ENCODE data around the gene ESYT3.

Gene ESYT3, protein sequence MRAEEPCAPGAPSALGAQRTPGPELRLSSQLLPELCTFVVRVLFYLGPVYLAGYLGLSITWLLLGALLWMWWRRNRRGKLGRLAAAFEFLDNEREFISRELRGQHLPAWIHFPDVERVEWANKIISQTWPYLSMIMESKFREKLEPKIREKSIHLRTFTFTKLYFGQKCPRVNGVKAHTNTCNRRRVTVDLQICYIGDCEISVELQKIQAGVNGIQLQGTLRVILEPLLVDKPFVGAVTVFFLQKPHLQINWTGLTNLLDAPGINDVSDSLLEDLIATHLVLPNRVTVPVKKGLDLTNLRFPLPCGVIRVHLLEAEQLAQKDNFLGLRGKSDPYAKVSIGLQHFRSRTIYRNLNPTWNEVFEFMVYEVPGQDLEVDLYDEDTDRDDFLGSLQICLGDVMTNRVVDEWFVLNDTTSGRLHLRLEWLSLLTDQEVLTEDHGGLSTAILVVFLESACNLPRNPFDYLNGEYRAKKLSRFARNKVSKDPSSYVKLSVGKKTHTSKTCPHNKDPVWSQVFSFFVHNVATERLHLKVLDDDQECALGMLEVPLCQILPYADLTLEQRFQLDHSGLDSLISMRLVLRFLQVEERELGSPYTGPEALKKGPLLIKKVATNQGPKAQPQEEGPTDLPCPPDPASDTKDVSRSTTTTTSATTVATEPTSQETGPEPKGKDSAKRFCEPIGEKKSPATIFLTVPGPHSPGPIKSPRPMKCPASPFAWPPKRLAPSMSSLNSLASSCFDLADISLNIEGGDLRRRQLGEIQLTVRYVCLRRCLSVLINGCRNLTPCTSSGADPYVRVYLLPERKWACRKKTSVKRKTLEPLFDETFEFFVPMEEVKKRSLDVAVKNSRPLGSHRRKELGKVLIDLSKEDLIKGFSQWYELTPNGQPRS

DNA sequence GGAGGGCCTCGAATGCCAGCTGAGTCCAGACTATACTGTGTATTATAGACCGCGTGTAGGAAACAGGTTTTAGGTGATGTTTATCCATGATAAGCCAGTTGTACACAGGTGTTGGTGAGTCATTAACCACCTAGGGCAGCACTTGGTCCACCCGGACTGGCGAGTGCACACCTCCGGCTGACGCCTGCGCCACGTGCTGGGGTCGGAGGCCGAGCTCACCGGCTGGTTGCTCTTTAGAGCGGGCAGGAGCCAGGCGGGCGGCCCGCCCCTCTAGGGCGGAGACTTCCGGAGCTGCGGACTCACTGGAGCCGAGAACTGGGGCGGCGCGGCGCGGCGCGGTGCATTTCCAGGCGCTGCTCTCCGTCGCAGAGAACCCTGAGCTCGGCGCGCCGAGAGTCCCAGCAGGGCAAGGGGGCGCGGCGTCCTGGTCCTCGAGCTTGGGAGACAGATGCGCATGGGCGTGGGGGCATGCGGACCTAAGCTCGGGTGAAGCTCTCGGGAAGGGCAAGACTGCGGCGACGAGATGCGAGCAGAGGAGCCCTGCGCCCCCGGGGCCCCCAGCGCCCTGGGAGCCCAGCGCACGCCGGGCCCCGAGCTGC lies at the start of gene ESYT3:
TSS of gene ESYT3 (plus strand) at position 341 of the 599 bp plus-strand sequence. CDS start at position 524, 183 bp downstream.
- peak; percentile 54 for DNase-seq (ENCODE audit: low spot score)
- TF ChIP-seq, protein P1, sequence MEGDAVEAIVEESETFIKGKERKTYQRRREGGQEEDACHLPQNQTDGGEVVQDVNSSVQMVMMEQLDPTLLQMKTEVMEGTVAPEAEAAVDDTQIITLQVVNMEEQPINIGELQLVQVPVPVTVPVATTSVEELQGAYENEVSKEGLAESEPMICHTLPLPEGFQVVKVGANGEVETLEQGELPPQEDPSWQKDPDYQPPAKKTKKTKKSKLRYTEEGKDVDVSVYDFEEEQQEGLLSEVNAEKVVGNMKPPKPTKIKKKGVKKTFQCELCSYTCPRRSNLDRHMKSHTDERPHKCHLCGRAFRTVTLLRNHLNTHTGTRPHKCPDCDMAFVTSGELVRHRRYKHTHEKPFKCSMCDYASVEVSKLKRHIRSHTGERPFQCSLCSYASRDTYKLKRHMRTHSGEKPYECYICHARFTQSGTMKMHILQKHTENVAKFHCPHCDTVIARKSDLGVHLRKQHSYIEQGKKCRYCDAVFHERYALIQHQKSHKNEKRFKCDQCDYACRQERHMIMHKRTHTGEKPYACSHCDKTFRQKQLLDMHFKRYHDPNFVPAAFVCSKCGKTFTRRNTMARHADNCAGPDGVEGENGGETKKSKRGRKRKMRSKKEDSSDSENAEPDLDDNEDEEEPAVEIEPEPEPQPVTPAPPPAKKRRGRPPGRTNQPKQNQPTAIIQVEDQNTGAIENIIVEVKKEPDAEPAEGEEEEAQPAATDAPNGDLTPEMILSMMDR (IDR thresholded peaks at IDR 0.05; ENCODE audit: borderline replicate concordance, control extremely low read depth, extremely low read depth, insufficient read depth, missing control alignments), result no peak
- in situ Hi-C loops (cut with MboI; ENCODE audit: low sequenced_read_pairs, unreplicated experiment), result no loop called here

DNA sequence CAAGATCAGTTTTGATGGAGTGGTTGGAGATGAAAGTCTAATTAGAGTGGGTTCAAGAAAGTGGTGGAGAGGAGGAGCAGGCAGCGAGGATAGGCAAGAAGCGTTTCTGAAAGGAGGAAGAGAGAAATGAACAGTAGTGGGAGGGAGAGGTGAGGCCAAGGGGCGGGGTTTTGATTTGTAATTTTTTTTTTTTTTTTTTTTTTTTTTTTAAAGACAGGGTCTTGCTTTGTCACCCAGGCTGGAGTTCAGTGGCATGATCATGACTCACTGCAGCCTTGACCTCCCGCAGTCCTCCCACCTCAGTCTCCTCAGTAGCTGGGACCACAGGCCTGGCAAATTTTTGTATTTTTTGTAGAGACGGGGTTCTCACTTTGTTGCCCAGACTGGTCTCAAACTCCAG lies 49.4 kb upstream of the ESYT3 start:
- no peak for DNase-seq (ENCODE audit: low spot score)
- in situ Hi-C loops (cut with MboI; ENCODE audit: low sequenced_read_pairs, unreplicated experiment), result no loop called here
- TF ChIP-seq, protein P1 (IDR thresholded peaks at IDR 0.05; ENCODE audit: borderline replicate concordance, control extremely low read depth, extremely low read depth, insufficient read depth, missing control alignments), result no peak

DNA sequence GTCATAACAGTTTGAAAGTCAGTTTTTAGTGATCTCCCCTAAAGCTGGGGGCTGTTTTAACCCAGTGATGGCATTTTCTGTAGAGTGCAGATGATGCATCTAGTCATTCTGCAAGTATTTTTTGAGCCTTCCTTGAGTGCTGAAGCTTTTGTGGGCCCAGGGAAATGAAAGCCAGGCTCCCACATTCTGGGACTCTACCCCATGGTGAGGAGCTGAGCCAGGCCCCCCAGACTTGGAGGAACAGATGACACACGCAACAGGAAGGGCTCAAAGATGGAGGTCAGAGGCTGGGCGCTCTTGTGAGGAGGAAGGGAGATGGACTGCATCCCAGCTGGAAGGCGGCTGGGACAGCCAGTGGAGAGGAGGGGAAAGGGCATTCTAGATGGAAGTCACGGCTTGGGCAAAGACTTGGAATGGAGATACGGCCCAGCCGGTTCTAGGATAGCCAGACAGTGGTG lies 45.2 kb upstream of the ESYT3 start:
- no peak for DNase-seq (ENCODE audit: low spot score)
- in situ Hi-C loops (cut with MboI; ENCODE audit: low sequenced_read_pairs, unreplicated experiment), result no loop called here
- TF ChIP-seq, protein P1 (IDR thresholded peaks at IDR 0.05; ENCODE audit: borderline replicate concordance, control extremely low read depth, extremely low read depth, insufficient read depth, missing control alignments), result no peak

DNA sequence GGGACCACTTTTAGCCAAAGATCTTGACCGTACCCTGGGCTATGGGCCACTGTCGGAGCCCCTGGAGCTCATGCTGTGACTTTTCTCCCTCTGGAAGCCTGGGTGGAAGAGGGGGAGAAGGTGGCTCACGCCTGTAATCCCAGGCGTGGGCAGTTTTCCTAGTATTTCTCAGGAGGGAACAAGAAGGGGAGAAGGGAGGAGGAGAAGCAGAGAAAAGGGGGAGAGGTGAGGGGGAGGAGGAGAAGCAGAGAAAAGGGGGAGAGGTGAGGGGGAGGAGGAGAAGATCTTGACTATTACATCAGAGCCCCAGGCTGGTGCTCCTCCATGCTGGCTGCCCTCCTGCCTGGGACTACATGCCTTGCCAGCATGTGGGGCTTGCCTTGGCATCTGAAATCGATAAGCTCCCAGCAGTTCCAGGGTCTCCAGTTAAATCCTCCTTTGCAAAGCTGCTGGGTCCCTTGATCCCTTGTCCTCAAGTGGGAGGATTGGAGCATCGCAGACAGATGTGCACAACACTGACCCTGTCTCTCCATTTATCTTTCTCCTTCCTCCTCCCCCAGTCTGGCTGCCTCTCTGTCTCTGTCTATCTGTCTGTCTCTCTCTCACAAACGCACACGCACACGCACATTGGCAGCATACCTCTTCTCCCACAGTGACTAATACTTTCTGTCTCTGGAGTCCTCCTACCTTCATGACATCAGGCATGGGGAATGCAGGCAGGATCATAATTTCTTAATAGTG lies 44.4 kb upstream of the ESYT3 start:
- TF ChIP-seq, protein P1 (IDR thresholded peaks at IDR 0.05; ENCODE audit: borderline replicate concordance, control extremely low read depth, extremely low read depth, insufficient read depth, missing control alignments), result no peak
- no peak for DNase-seq (ENCODE audit: low spot score)
- in situ Hi-C loops (cut with MboI; ENCODE audit: low sequenced_read_pairs, unreplicated experiment), result no loop called here

DNA sequence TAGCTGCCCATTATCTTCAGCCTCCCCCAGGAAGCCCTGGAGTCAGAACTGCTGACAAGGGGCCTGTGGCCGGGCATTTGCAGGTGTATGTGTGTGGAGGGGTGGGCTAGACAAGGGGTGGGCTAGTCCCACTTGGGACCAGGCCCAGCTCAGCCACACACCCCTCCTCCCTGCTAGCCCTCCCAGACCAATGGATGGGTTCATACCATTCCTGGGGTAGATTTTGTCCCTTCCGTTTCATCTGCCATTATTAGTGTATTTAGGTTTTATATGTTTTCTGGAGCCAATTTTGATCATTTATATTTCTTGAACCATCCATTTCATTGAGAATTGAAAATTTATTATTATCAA lies 43.9 kb upstream of the ESYT3 start:
- TF ChIP-seq, protein P1 (IDR thresholded peaks at IDR 0.05; ENCODE audit: borderline replicate concordance, control extremely low read depth, extremely low read depth, insufficient read depth, missing control alignments), result no peak
- in situ Hi-C loops (cut with MboI; ENCODE audit: low sequenced_read_pairs, unreplicated experiment), result no loop called here

DNA sequence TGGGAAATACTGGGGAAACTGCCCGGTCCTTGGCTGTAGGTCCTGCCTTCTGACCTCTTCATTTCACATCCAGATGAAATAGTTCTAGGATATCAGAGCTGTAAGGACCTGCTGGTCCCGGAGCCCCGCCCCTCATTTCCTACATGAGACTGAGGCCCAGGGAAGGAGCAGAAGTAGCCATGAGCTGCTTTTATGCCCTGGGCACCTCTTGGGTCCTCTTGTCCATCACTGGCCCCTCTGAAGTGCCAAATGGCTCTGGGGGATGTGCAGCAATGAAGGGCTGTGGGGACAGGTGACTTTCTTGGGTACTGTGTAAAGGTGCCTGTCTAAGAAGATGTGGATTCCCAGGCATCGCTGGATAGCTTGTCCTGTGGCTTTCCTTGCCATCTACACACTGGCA lies 40.3 kb upstream of the ESYT3 start:
- in situ Hi-C loops (cut with MboI; ENCODE audit: low sequenced_read_pairs, unreplicated experiment), result no loop called here

More for the DNA sequence above, 43.9 kb upstream of the ESYT3 start:
- no peak for DNase-seq (ENCODE audit: low spot score)

More for the DNA sequence above, 40.3 kb upstream of the ESYT3 start:
- TF ChIP-seq, protein P1 (IDR thresholded peaks at IDR 0.05; ENCODE audit: borderline replicate concordance, control extremely low read depth, extremely low read depth, insufficient read depth, missing control alignments), result no peak
- no peak for DNase-seq (ENCODE audit: low spot score)
